Heart left ventricle (tissue), 13 donors: ENCODE data around the gene COLEC11.

ENCODE experiments used
- CTCF ChIP-seq, 12 donors: fragments of 200-600 bp; sonication (generic) in 4 of 12; IDR thresholded peaks; one replicate each; pipeline versions ENCODE4 v1.5.0 to v1.8.0; 2018 to 2022; ENCODE audit warnings: antibody characterized with exemption in 12 of 12, mild to moderate bottlenecking in 5 of 12
- POLR2A ChIP-seq, 2 donors: fragments of 450-650 bp; IDR thresholded peaks; one replicate each; pipeline ENCODE4 v1.6.1; 2017; ENCODE audit warnings: antibody characterized with exemption in 2 of 2, mild to moderate bottlenecking in 2 of 2, moderate library complexity in 2 of 2
- donor health status: ischemic (EF 13 %, LVEDD 7.1; RV severe dilation, severe dysfunction).
- donor health status: DM: no; HTN: yes; CAD: no.
- donor health status: DM: no; HTN: no; CAD: no.
- donor health status: ischemic (EF 25% LVEDD 6.9; RV normal size, moderate dysfunction).
- donor health status: ischemic (EF 25% LVEDD 5.7; RV mildly dilated, moderate dysfunction).
- donor health status: ischemic (EF 35%, LVEDD 5.7; RV mildly dilated, moderate dysfunction).
- donor health status: nonischemic (EF 11% LVEDD 7.7; RV severe dilation, severe dysfunction).
- donor health status: DM: yes; HTN: yes; CAD: no.
- donor health status: PGD.
- donor health status: ischemic (EF 29% LVEDD 5.4; RV normal size, mild dysfunction).
- donor health status: nonischemic (EF 23%, LVEDD 6.1; RV moderate dilation, normal function).

GRCh38 chr2:3612639-3613523 is 18.0 kb downstream of the COLEC11 start:
- no peak for TF ChIP-seq POLR2A (IDR thresholded peaks at IDR 0.05)
- TF ChIP-seq CTCF (IDR thresholded peaks at IDR 0.05), result no peak
